Activated T-cell treated with anti-CD3 and anti-CD28 coated beads for 1 hour (primary cell): Measurements from ENCODE around the gene NOSIP.

Experiments
- DNase-seq: peaks from one replicate; pipeline ENCODE4 v3.0.0-alpha.2; 2020; ENCODE audit warnings: low read depth

NOSIP gene

GRCh38 chr19:49546825-49547565, 33.4 kb downstream of the NOSIP start:
- peak; percentile 45 for DNase-seq

DNA sequence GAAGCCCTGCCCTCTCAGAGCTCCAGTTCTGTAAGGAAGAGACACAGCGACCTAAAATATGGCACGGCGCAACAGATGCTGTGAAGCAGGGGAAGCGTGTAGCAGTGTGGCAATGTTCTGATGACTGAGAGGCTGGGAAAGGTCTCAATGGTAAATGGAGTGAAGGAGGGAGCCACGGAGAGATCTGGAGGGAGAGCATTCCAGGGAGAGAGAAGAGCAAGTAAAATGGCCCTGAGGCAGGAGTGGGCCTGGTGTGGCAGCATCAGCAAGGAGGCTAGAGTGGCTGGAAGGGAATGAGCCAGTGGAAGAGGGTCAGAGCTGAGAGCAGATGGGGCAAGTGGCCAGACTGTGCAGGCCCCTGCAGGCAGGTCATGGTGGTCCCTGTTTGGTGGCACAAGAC, 36.2 kb downstream of the NOSIP start:
- DNase-seq: no peak

GRCh38 chr19:49543032-49543431, 37.3 kb downstream of the NOSIP start:
- DNase-seq: no peak

DNA sequence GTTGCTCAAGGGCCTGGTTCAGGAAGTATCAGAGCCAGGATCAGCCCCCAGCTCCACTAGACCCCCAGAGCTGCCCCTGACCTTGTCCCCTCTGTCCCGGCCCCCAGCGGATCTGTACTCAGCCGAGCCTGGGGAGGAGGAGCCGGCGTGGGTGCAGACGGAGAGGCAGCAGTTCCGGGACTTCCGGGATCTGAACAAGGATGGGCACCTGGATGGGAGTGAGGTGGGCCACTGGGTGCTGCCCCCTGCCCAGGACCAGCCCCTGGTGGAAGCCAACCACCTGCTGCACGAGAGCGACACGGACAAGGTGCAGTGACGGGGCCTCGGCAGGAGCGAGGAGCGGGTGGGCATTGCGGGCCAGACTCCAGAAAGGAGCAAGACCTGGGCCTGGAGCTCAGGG, 37.9 kb downstream of the NOSIP start:
- DNase-seq: no peak

- DNase-seq: no peak
Observed at GRCh38 chr19:49541914-49542313, 38.4 kb downstream of the NOSIP start.

DNA sequence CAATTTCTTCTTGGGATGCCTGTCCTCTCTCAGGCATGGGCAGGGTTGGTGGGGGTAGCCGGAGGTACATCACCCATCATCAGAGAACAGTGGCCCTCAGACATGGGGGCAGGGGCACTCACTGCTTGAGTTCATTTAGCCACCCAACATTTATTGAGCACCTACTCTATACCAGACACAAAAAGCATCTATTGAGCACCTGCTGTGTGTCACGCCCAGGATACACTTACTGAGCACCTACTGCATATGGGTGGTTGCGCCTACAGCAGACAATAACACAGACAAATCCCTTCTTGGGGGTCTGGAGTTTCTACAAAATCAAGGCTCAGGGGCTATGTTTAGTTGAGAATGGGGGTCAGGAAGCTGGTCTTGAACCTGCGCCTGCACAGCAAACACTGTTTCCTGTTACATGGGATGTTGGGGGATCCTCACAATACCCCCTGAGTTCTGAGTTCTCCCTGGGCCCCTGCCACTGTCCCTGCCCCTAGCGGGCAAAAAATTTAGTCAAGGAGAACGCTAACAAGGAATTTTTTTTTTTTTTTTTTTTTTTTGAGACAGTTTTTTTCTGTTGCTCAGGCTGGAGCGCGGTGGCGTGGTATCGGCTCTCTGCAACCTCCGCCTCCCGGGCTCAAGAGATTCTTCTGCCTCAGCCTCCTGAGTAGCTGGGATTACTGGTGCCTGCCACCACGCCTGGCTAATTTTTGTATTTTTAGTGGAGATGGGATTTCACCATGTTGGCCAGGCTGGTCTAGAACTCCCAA, 41.0 kb downstream of the NOSIP start:
- DNase-seq: no peak

DNA sequence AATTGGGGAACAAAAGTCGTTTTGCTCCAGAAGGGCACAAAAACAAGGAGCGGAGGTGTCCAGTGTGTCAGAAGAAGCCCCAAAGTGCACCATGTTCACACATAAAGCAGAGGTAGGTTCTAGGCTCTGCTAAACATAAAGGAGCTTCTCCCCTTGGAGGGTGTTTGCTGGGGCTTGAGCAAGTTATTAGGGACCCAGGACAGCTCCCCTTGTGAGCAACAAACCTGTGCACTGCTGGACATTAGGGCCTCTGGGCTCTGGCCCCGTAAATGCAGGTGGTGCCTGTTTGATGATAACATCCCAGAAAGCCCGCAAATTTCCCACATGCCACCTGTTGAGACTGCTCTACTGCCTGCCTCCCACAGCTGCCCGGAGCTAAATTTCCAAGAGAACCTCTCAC, 41.7 kb downstream of the NOSIP start:
- no peak for DNase-seq

GRCh38 chr19:49536921-49537462, 43.4 kb downstream of the NOSIP start:
- DNase-seq: no peak

DNA sequence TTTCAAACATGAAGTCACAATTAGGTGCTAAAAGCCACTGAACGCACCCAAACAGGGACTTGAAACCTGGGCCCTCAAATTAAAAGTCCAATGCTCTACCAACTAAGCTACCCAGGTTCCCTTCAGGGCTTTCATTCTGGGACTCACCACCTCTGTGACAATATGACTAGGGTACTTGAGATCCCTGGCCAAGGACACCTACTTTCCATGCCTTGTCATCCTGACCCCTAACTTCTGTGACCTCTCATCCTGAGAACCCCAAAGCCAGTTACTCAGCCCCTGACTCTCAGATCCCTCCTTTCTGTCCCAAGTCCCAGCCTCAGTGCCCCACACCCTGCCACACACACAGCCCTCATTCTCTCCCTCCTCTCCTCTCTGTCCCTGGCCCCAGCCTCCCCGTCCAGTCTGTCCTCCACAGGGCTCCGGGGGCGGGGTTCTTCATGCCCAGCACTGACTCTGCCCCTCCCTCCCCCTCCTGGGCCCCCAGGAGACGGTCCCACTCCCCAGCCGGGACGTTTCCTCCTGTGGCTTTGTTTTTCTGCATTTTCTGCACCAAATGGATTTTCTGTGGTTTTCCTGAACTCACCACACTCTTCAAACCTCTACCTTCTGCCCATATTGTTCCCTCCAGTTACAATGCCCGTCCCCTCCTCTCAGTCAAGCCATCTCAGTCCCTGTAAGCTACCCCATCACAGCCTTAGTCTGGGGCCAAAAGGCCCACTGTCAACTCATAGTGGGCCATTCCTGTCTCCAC, 45.5 kb downstream of the NOSIP start:
- DNase-seq: no peak

DNA sequence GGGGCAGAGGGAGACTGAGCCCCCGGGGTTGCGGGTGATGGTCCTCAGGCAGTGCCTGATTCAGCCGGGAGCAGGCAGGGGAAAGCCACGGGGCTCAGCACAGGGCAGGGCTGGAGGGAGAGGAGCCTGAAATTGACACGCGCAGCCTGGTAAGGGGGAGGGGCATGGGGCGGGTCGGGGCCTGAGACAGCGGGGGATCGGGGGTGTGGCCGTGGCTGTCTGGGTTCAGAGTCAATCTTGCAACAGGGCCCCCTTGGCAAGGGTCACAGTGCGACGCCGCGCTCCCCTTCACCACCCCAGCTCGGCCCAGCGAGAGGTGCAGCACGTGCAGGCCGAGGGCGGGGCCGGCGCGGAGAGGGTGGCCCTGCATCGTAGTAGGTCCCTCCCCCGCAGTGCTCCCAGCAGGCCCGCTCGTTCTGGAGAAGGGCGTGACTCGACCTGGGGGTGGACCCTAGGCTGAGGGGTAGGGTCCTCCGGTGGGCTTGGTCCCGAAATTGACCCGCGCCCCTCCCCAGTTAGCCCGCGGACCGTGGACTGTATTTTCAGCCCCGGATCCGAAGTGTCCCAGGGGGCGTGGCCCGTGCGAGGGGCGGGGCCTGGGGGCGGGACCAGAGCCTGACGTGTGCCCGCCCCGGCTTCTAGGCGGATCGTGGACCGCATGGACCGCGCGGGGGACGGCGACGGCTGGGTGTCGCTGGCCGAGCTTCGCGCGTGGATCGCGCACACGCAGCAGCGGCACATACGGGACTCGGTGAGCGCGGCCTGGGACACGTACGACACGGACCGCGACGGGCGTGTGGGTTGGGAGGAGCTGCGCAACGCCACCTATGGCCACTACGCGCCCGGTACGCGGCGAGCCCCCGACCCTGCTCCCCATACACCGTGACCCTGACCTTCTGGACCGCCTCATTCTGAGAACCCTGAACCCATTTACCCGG, 46.5 kb downstream of the NOSIP start:
- peak; percentile 86 for DNase-seq

GRCh38 chr19:49530708-49531107, 49.6 kb downstream of the NOSIP start:
- DNase-seq: no peak

GRCh38 chr19:49528211-49528771, 52.1 kb downstream of the NOSIP start:
- no peak for DNase-seq

GRCh38 chr19:49524812-49525455, 55.4 kb downstream of the NOSIP start:
- DNase-seq: no peak

- DNase-seq: no peak
Observed at GRCh38 chr19:49520705-49521319, 59.5 kb downstream of the NOSIP start.

DNA sequence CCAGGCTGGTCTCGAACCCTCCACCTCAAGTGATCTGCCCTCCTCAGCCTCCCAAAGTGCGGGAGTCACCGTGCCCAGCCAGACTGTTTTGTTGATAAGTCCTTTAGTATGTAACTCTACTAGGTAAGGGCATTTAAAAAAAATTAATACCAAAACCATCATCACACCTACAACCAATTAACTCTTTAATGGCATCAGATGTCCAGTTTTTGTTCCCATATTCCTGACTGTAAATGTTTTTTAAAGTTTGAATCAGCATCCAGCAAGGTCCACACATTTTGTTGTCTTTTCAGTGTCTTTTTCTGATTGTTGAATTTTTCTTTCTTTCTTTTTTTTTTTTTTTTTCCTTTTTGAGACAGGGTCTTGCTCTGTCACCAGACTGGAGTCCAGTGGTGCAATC, 62.3 kb downstream of the NOSIP start:
- DNase-seq: no peak

- no peak for DNase-seq
Observed at GRCh38 chr19:49515767-49516166, 64.6 kb downstream of the NOSIP start.

- no peak for DNase-seq
Observed at GRCh38 chr19:49514151-49514550, 66.2 kb downstream of the NOSIP start.

DNA sequence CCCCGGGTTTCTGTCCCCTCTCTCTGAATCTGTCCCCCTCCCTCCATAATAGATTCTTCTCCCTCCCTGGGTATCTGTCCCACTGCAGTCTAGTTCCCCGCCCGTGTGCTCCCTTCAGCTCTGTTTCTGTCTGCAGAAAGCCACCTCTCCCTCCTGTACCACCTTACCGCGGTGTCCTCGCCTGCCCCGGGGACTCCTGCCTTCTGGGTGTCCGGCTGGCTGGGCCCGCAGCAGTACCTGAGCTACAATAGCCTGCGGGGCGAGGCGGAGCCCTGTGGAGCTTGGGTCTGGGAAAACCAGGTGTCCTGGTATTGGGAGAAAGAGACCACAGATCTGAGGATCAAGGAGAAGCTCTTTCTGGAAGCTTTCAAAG, 66.6 kb downstream of the NOSIP start:
- no peak for DNase-seq

GRCh38 chr19:49512970-49513745, 67.2 kb downstream of the NOSIP start:
- no peak for DNase-seq
